ENCODE data around the gene CCDC112.
A peak's percentile ranks its signal among the peaks of the same experiment; 100 is the strongest.
"Not testable (repeated sequence)": the region's sequence is repeated elsewhere in the genome, so short reads cannot be mapped to it uniquely, and the experiment has no call there.

CCDC112 gene

GRCh38 chr5:115260248-115260647, 36.2 kb downstream of the CCDC112 start:
- no peak for DNase-seq (ENCODE audit: low spot score)

DNA sequence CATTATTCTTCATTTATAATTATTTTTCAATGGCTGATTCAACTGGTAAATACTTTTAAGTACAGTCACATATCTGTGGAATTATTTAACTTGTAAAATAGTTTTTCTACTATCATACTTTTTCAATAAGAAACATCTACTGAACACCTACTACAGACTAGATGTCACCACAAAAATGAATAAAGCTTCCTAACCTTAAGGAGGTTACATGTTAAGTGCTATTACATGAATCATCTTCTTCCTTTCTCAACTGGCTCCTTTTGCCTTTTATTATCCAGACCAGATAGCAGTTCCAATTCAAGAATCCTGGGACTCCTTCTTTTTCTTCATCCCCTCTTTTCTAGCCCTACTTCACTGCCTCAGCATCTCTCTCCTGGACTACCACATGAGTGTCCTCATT, 38.5 kb downstream of the CCDC112 start:
- DNase-seq (ENCODE audit: low spot score), result peak; percentile 13

DNA sequence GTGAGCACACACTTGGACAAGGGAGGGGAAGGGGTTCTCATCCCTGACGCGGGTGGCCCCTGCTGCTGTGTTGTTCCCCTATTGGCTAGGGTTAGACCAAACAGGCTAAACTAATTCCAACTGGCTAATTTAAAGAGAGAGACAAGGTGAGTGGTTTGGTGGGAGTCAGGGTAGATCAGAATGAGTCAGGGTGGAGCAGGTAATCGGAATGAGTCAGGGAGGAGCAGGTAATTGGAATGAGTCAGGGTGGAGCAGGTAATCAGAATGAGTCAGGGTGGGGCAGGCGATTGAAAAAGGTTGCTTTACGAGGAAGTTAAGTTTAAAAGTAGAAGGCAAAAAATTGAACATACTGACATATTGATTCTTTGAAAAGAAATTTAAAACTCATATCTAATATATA, 47.1 kb downstream of the CCDC112 start:
- not testable (repeated sequence) for DNase-seq (ENCODE audit: low spot score)

DNA sequence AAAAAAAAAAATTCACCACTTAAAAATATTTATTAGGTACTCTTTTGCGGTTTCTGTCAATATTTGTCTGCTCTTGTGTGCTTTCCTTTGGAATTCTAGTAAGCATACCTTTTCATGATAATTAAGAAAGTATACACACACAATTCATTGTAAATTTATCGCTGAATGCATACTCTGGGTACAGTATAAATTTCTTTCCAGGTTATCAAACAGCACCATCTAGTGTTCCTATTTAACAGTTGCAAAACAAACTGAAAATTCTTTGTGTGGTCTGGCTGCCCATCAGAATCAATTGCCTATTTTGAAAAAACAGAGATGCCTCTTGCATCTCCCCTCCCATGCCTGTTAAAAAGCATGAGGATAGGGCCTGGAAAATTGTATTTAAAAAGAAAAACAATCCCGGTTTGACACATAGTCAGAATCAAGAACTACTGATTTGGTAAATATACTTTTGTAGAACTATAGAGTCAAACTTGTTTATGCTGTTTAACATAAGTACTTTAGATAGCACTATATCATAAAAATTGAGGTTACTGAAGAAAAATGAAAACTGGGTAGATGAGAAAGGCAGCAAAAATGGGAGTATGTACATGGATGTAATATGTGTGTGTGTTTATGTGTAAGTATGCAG, 50.0 kb downstream of the CCDC112 start:
- DNase-seq (ENCODE audit: low spot score), result peak; percentile 55

GRCh38 chr5:115243412-115243811, 53.0 kb downstream of the CCDC112 start:
- DNase-seq (ENCODE audit: low spot score), result peak; percentile 24

DNA sequence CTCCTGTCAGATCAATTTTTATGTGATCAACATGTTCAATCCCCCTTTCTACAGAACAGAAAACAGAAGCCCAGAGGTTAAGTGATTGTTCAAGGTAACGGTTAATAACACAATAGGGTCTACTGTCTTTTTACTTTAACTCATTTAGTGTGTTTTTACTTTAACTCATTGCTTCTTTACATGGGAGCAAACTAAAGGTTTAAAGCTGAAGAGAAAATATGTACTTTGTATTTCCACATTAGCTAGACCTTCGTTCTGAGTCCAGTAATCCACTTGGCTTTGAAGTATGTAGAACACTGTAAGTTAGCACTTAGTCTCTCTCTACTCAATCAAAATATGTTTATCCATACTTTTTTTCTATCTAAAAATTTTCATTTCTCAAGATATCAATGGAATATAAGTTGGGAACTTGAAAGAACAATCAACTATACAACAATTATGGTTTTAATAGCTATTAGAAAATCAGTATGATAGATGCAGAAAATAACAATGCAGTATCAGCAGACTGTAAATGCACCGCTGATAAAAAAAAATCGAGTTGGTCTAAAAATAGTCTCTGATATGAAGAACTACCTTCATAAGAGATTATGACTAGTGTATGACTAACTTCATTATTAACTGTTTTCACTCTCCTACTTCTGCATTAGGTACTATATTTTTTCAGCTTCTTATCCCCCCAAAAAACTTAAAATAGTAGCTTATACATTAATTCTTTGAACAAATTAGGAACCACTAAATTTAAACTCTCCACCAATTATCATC, 54.4 kb downstream of the CCDC112 start:
- no peak for DNase-seq (ENCODE audit: low spot score)

DNA sequence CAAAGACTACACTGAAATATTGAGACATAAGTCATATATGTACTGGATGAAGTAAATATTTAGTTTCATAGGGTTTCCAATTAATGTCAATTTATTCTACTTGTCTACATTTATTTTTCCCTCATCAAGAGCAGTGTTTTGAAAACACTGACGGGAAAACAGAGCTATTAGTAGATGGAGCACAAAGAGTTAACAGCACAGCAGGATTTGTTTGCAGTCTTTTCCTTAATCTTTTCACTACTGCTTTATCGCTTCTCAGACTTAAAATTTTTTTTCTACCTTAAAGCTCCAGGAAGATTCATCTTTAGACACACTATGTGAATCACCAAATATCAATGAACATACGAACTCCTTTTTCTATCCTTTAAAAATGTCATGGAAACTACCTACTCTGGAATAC, 59.4 kb downstream of the CCDC112 start:
- no peak for DNase-seq (ENCODE audit: low spot score)

DNA sequence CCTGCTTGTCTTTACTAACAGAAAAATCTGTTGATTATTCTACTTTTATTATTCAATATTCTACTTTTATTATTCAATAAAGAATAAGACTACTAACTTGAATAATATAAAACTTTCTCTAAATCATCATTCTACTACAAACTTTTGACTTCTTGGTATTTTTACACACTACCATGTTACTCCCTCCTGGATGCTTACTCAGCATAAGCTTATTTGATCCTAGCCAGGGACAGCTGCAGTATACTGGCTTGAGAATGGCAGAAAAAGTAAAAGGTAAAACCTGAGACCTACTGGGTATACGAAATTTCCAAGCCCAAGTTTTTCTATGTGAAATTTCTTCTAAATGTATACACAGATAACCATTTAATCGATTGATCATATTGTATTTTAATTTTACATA, 59.9 kb downstream of the CCDC112 start:
- DNase-seq (ENCODE audit: low spot score), result no peak

- DNase-seq (ENCODE audit: low spot score), result no peak
Measured at GRCh38 chr5:115231598-115231997, 64.9 kb downstream of the CCDC112 start.

- no peak for DNase-seq (ENCODE audit: low spot score)
Measured at GRCh38 chr5:115229606-115230005, 66.8 kb downstream of the CCDC112 start.

DNA sequence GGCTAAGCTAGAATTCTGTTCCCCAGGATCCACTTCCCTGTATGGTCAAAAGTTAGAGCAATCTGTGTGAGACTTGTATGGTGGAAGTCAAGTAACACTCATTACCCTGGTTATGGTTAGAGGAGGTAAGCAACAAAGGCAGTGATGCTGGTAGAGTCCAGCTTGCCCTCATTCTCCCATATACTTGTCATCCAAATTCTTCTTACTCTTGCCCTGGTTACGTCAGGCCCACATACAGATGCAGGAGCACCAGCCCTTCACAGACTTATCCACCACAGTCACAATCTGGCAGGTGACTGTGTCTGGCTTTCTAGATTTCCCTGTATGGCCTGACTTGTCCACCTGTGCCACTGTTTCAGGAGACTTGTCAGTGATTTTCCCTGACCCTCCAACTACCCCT, 69.2 kb downstream of the CCDC112 start:
- no peak for DNase-seq (ENCODE audit: low spot score)
